ENCODE results near the gene SLC47A1. TPM values are rescaled to one million over a fixed set of nuclear protein-coding genes. Genes with fewer than 3 reads are reported as not detected.

SLC47A1 gene
- total RNA-seq, 2 experiments from 2014 or later, result not detected

DNA sequence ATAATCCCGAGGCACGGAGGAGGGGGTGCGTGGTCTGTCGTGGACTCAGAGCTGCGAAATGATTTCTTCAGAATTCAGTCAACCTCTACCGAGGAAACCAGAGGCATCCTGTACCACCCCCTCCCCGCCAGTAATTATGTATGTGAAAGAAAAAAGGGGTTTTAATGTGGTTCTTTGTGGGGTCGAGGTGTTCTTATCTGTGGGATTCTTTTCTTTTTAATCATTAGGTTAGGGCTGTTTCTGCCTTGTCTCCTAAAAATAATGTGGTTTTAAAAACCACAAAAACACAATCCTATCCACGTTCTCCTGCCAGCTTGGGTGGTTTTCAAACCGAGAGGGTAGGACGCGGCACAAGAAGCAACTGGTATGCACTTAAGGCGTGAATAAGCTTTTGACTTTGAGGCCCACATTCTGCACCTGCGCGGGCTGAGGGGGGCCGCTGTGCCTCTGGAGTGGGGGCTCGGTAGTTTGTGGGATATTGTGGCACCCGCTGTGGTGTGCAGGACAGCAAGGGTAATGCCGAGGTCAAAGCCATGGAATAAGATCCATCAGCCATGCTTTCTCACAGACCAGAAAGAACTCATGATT, 1.0 kb downstream of the SLC47A1 start:
- Mint-ChIP-seq H3K27me3 (peaks cover 64% of the 10 kb centered on the region), H3K4me3 (peak overlapping the region; percentile 51), H3K4me1 (peaks cover 9% of the 10 kb centered on the region), H3K9me3 (no peaks in the 10 kb centered on the region), H3K27ac (no peak overlapping the region), H3K36me3 (no peaks in the 10 kb centered on the region)
- ATAC-seq (ENCODE audit: low read depth), result no peak
- POLR2A ChIA-PET, result no interaction called here
- no peak for DNase-seq

DNA sequence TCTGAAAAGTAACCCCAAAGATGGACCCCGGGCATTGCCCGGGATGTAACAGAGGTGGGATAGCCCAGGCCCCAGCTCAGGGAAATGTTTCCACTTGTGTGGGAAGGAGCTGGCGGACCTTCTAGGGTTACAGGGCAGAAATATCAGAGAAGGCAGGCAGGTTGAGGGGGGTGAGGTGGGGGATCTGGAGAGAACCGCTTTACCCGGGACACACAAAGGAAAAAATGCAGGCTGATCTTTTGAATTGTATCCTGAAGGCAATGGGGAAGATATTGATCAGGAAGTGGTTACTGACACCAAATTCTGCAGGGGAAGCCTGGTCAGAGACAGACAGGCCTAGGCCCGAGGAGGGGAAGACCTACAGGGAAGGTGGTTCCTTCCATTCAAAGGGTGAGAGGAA, 3.5 kb downstream of the SLC47A1 start:
- Mint-ChIP-seq H3K36me3 (no peaks in the 10 kb centered on the region), H3K4me1 (peaks cover 9% of the 10 kb centered on the region)
- POLR2A ChIA-PET, result no interaction called here

GRCh38 chr17:19538095-19539039, 4.7 kb downstream of the SLC47A1 start:
- Mint-ChIP-seq H3K27me3 (peaks cover 42% of the 10 kb centered on the region), H3K9me3 (no peaks in the 10 kb centered on the region), H3K4me1 (peaks cover 7% of the 10 kb centered on the region), H3K27ac (no peak overlapping the region), H3K36me3 (no peaks in the 10 kb centered on the region), H3K4me3 (no peak overlapping the region)
- DNase-seq, result no peak
- ATAC-seq (ENCODE audit: low read depth), result no peak
- POLR2A ChIA-PET, result no interaction called here

More for the DNA sequence above, 3.5 kb downstream of the SLC47A1 start:
- peaks cover 55% of the 10 kb centered on the region for H3K27me3 Mint-ChIP-seq
- H3K9me3 Mint-ChIP-seq, result no peaks in the 10 kb centered on the region
- no peak overlapping the region for H3K27ac Mint-ChIP-seq
- ATAC-seq (ENCODE audit: low read depth) (no peak), DNase-seq (no peak)
- no peak overlapping the region for H3K4me3 Mint-ChIP-seq

DNA sequence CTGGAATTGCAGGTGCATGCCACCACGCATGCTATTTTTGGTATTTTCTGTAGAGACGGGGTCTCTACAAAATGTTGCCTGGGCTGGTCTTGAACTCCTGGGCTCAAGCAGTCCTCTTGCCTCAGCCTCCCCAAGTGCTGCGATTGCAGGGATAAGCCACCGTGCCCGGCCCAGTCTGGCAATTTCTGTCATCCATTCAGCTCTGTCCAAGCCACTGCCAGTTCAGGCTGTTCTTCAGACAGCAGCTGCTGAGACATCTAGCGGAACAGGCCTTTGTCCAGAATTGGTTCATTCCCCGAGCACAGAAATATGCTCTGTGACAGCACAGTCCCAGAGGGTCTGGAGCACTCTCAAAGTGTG, 5.4 kb downstream of the SLC47A1 start:
- Mint-ChIP-seq H3K27me3 (peaks cover 41% of the 10 kb centered on the region), H3K27ac (no peak overlapping the region), H3K36me3 (no peaks in the 10 kb centered on the region), H3K4me3 (no peak overlapping the region), H3K9me3 (no peaks in the 10 kb centered on the region), H3K4me1 (peaks cover 7% of the 10 kb centered on the region)
- ATAC-seq (ENCODE audit: low read depth), result no peak
- POLR2A ChIA-PET, result no interaction called here
- no peak for DNase-seq

DNA sequence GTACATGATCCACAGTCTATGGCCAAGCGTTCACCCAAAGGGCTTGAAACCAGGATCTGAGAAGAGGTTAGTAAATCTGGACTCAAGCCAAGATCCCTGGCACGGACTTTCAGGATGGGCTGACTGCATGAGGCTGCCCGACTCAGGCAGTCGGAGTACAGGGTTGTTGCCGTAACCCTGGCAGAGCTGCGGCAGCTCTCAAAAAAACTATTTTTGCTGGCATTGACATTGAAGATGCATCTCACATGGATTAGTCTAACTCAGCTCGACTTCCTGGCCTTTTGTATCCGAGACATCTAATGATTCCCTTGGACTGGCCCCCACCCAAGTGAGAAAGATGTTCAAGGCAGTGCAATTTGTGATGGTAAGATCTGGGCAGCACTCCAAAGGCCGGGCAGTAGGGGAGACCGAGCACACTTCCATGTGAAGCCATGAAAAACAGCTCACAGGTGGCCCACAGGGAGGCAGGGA, 6.2 kb downstream of the SLC47A1 start:
- ATAC-seq (ENCODE audit: low read depth), result no peak
- no peak for DNase-seq
- H3K36me3 Mint-ChIP-seq, result no peaks in the 10 kb centered on the region
- POLR2A ChIA-PET, result no interaction called here
- H3K4me3 Mint-ChIP-seq, result no peak overlapping the region
- peaks cover 35% of the 10 kb centered on the region for H3K27me3 Mint-ChIP-seq
- H3K4me1 Mint-ChIP-seq, result peaks cover under 1% of the 10 kb centered on the region
- no peak overlapping the region for H3K27ac Mint-ChIP-seq
- H3K9me3 Mint-ChIP-seq, result no peaks in the 10 kb centered on the region

- H3K9me3 Mint-ChIP-seq, result no peaks in the 10 kb centered on the region
- no peak overlapping the region for H3K4me3 Mint-ChIP-seq
- no peaks in the 10 kb centered on the region for H3K4me1 Mint-ChIP-seq
- DNase-seq (no peak), ATAC-seq (ENCODE audit: low read depth) (no peak)
- POLR2A ChIA-PET, result no interaction called here
- no peak overlapping the region for H3K27ac Mint-ChIP-seq
- H3K36me3 Mint-ChIP-seq, result no peaks in the 10 kb centered on the region
- peaks cover 31% of the 10 kb centered on the region for H3K27me3 Mint-ChIP-seq
These were observed 7.2 kb downstream of the SLC47A1 start for GRCh38 chr17:19540706-19541370.

GRCh38 chr17:19541445-19541844, 7.8 kb downstream of the SLC47A1 start:
- Mint-ChIP-seq H3K4me1 (no peaks in the 10 kb centered on the region), H3K4me3 (no peak overlapping the region), H3K27me3 (peaks cover 28% of the 10 kb centered on the region), H3K36me3 (no peaks in the 10 kb centered on the region), H3K9me3 (no peaks in the 10 kb centered on the region), H3K27ac (no peak overlapping the region)
- POLR2A ChIA-PET, result no interaction called here
- no peak for DNase-seq
- ATAC-seq (ENCODE audit: low read depth), result no peak

GRCh38 chr17:19542247-19542646, 8.6 kb downstream of the SLC47A1 start:
- Mint-ChIP-seq H3K27me3 (peaks cover 21% of the 10 kb centered on the region), H3K4me1 (no peaks in the 10 kb centered on the region), H3K4me3 (no peak overlapping the region), H3K9me3 (no peaks in the 10 kb centered on the region), H3K36me3 (no peaks in the 10 kb centered on the region), H3K27ac (no peak overlapping the region)
- DNase-seq (no peak), ATAC-seq (ENCODE audit: low read depth) (no peak)
- POLR2A ChIA-PET, result no interaction called here

DNA sequence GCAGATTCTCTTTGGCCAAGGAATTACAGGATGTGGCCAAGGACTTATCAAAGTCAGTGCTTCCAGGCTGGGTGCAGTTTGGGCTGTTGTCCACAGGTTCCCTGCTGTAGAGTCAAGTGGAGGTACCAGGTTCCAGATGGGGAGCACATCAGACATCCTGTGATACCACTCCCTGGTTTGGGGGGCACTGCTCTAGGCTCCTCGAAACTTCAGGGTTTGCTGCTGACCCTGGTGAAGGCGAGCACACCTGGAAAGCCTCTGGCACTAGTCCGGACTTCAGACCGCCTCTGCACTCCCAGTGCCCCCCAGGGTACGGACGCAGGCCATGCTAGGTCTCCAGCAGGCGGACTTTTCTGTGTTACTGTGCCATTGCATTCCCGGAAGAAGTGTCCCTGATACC, 10.7 kb downstream of the SLC47A1 start:
- ATAC-seq (ENCODE audit: low read depth) (no peak), DNase-seq (no peak)
- no peaks in the 10 kb centered on the region for H3K4me1 Mint-ChIP-seq
- no peak overlapping the region for H3K27ac Mint-ChIP-seq
- no peaks in the 10 kb centered on the region for H3K9me3 Mint-ChIP-seq
- no peaks in the 10 kb centered on the region for H3K36me3 Mint-ChIP-seq
- peaks cover 14% of the 10 kb centered on the region for H3K27me3 Mint-ChIP-seq
- POLR2A ChIA-PET, result no interaction called here
- H3K4me3 Mint-ChIP-seq, result no peak overlapping the region

DNA sequence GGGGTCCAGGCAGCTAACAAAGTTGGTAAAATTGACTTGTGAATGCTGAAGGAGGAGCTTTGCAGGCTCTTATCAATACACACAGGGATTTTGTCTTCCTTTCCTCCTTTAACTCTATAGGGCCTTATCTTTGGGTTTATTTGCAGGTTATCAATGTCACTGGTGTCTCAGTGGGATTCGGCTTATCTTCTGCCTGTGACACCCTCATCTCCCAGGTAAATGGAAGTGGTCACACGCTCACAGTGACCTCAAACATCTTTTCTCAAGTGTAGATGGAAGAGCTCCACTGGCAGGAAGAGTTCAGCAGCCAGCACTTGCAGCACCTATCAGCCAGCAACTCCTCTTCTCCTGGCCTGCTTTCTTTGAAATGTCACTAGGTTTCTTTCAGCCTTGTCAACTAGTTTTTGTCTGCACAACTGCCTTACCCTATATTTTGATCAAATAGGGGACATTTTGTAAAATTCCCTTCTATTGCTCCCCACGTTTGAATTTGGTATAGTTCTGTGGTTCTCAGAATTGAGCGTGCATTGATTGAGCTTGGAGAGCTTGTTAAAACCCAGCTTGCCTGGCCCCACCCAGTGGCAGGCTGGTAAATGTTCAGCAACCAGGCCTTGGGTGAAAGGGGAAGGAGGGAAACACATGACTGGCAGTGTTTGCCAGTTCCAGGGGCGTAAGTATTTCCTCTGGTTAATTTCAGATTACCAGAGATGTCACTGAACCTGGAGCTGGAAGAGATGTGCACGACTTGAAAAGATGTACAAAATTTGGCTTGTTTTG, 12.8 kb downstream of the SLC47A1 start:
- DNase-seq (no peak), ATAC-seq (ENCODE audit: low read depth) (no peak)
- Mint-ChIP-seq H3K27me3 (peaks cover 6% of the 10 kb centered on the region), H3K27ac (peak overlapping the region; percentile 30), H3K9me3 (no peaks in the 10 kb centered on the region), H3K36me3 (no peaks in the 10 kb centered on the region), H3K4me3 (no peak overlapping the region), H3K4me1 (no peaks in the 10 kb centered on the region)
- POLR2A ChIA-PET, result no interaction called here

DNA sequence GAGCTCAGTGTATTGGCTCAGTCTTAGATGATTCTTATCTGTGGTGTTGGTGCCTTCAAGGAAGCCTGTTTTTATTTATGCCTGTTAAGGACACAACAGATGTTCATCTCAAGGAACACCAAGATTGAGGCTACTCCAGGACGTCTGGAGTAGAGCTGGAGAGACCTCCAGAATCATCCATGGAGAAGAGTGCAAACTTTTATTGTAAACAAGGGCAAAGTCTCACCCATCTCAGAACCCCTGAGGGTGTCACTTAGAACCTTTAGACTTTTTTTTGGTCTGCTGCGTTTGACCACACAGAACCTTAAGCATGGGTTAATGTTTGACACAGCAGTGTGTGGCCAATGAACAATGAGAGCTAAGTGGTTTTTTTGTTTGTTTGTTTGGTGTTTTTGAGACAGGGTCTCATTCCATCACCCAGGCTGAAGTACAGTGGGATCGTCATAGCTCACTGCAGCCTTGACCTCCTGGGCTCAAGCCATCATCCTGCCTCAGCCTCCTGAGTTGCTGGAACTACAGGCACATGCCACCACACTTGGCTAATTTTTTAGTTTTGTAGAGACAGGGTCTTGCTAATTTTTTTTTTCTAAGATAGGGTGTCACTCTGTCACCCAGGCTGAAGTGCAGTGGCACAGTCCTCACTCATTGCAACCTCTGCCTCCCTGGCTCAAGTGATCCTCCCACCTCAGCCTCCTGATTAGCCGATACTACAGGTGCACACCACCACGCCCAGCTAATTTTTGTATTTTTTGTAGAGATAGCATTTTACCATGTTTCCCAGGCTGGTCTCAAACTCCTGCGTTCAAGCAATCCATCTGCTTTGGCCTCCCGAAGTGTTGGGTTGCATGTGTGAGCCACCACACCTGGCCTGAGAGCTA, 16.3 kb downstream of the SLC47A1 start:
- POLR2A ChIA-PET, result no interaction called here
- no peaks in the 10 kb centered on the region for H3K9me3 Mint-ChIP-seq
- no peaks in the 10 kb centered on the region for H3K4me1 Mint-ChIP-seq
- H3K4me3 Mint-ChIP-seq, result no peak overlapping the region
- no peak overlapping the region for H3K27ac Mint-ChIP-seq
- peaks cover 10% of the 10 kb centered on the region for H3K27me3 Mint-ChIP-seq
- no peaks in the 10 kb centered on the region for H3K36me3 Mint-ChIP-seq
- no peak for ATAC-seq (ENCODE audit: low read depth)
- no peak for DNase-seq

DNA sequence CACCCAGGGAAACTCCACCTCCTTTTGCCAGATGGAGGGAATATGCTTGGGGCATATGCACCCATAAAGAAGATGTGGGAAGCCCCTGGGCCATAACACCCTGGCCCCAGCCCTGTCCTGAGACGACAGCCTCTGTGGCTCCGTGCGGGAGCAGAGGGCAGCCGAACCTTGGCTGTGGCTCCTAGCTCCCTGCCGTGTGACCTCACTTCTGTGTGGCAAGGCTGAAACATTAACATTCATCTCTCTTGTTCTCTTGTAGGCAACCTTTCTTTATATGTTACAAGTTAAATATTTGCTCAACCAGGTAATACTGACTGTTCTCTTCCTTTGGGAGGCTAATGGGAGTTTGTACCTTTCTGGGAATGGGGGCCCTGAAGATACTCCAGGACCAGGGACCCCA, 17.5 kb downstream of the SLC47A1 start:
- Mint-ChIP-seq H3K9me3 (no peaks in the 10 kb centered on the region), H3K27me3 (peaks cover 10% of the 10 kb centered on the region), H3K27ac (no peak overlapping the region), H3K4me1 (no peaks in the 10 kb centered on the region), H3K4me3 (no peak overlapping the region), H3K36me3 (no peaks in the 10 kb centered on the region)
- POLR2A ChIA-PET, result no interaction called here
- no peak for ATAC-seq (ENCODE audit: low read depth)
- DNase-seq, result no peak

Data from activated naive CD8-positive, alpha-beta T cell treated with anti-CD3 and anti-CD28 coated beads, Interleukin-2, amount 10 ng/mL, durations not matched to agents 7 days and 5 days (primary cell).